Keratinocyte (primary cell): ENCODE measurements around the gene FRS3. TPM values are rescaled to one million over a fixed set of nuclear protein-coding genes. Genes with fewer than 3 reads are reported as not detected.

Experiments used
- DNase-seq: peaks from one replicate; pipeline ENCODE4 v3.0.0-alpha.2; 2011; ENCODE audit warnings: low read depth, missing footprints, low spot score
- FAIRE-seq: peaks from 2 replicates; lab custom pipeline; 2011; peaks lifted over from hg19 to GRCh38; lab: Jason Lieb, UNC
- H2AFZ ChIP-seq: 2 replicates; pipeline ENCODE4 v1.6.0; 2012; ENCODE audit warnings: low read length, control low read depth, inconsistent platforms; ENCODE audit not compliant: control insufficient read depth
- H3K27ac ChIP-seq: 2 replicates; pipeline ENCODE4 v1.5.1; 2011; ENCODE audit warnings: low read length; ENCODE audit not compliant: control insufficient read depth, insufficient read depth
- H3K27me3 ChIP-seq: 3 replicates; pipeline ENCODE4 v1.6.0; 2011; ENCODE audit warnings: low read length; ENCODE audit not compliant: control insufficient read depth, insufficient read depth; ENCODE audit errors: extremely low read depth
- H3K36me3 ChIP-seq, 2 experiments: 2 replicates in 1 of 2; 3 replicates in 1 of 2; pipeline ENCODE4 v1.5.1; 2011; ENCODE audit warnings: low read length in 2 of 2, mild to moderate bottlenecking in 1 of 2; ENCODE audit not compliant: control insufficient read depth in 2 of 2, insufficient read depth in 2 of 2; ENCODE audit errors: extremely low read depth in 1 of 2
- H3K4me1 ChIP-seq: 3 replicates; pipeline ENCODE4 v1.5.1; 2011; ENCODE audit warnings: low read length; ENCODE audit not compliant: control insufficient read depth, insufficient read depth; ENCODE audit errors: extremely low read depth
- H3K4me2 ChIP-seq: 3 replicates; pipeline ENCODE4 v1.6.0; 2011; ENCODE audit warnings: low read depth, low read length; ENCODE audit not compliant: control insufficient read depth, insufficient read depth; ENCODE audit errors: extremely low read depth
- H3K4me3 ChIP-seq, 3 experiments: fragments of 200-600 bp in 1 of 3; sonication (generic) in 1 of 3; 2 replicates in 2 of 3; 3 replicates in 1 of 3; pipeline ENCODE4 v1.5.1; 2011 to 2016; ENCODE audit warnings: low read length in 3 of 3, mild to moderate bottlenecking in 3 of 3, control low read depth in 2 of 3, inconsistent platforms in 1 of 3, low read depth in 1 of 3, mixed read lengths in 1 of 3, mixed run types in 1 of 3, moderate library complexity in 1 of 3; ENCODE audit not compliant: control insufficient read depth in 2 of 3, insufficient read depth in 2 of 3; ENCODE audit errors: extremely low read depth in 1 of 3
- H3K79me2 ChIP-seq: 2 replicates; pipeline ENCODE4 v1.6.0; 2012; ENCODE audit warnings: low read length; ENCODE audit not compliant: control insufficient read depth, insufficient read depth
- H3K9ac ChIP-seq: 3 replicates; pipeline ENCODE4 v1.6.0; 2011; ENCODE audit warnings: low read length; ENCODE audit not compliant: control insufficient read depth, insufficient read depth; ENCODE audit errors: extremely low read depth
- H3K9me1 ChIP-seq: 3 replicates; pipeline ENCODE4 v1.6.0; 2011; ENCODE audit warnings: low read length; ENCODE audit not compliant: control insufficient read depth, insufficient read depth; ENCODE audit errors: extremely low read depth
- H3K9me3 ChIP-seq: 2 replicates; pipeline ENCODE4 v1.5.1; 2012; ENCODE audit warnings: low read depth, low read length; ENCODE audit not compliant: control insufficient read depth
- H4K20me1 ChIP-seq: 3 replicates; pipeline ENCODE4 v1.6.0; 2011; ENCODE audit warnings: low read length; ENCODE audit not compliant: control insufficient read depth, insufficient read depth; ENCODE audit errors: extremely low read depth
- CTCF ChIP-seq, 3 experiments: IDR thresholded peaks in 1 of 3; conservative IDR thresholded peaks in 1 of 3; optimal IDR thresholded peaks in 1 of 3; 2 replicates in 2 of 3; 3 replicates in 1 of 3; pipeline versions ENCODE3 to v1.5.1; 2011; ENCODE audit warnings: low read length in 3 of 3, mild to moderate bottlenecking in 3 of 3, moderate library complexity in 2 of 3, control low read depth in 1 of 3, inconsistent platforms in 1 of 3; ENCODE audit not compliant: insufficient read depth in 2 of 3; ENCODE audit errors: extremely low read depth in 1 of 3
- EZH2 ChIP-seq: IDR thresholded peaks from one replicate; pipeline ENCODE4 v1.6.1; 2012; ENCODE audit warnings: inconsistent platforms, mild to moderate bottlenecking, low read length, moderate library complexity
- dilution Hi-C: fragments of 300-500 bp; cut with MboI; formaldehyde crosslinking; loops from one replicate; pipeline ENCODE4 v1.7.0; 2020; ENCODE audit warnings: low sequenced_read_pairs; ENCODE audit not compliant: extremely low pct_ligation_motif_present
- polyA plus RNA-seq, 5 experiments: library from polyadenylated mRNA; depleted of rRNA in 3 of 5; stranded (reverse) in 3 of 5; stranded (forward) in 1 of 5; unstranded in 1 of 5; fragments of >200 nt; gene quantifications; 1 replicate in 1 of 5; 2 replicates in 3 of 5; 3 replicates in 1 of 5; pipeline versions ENCODE4 v1.2.1 to v1.2.3, GENCODE V29; 2011 to 2012; ENCODE audit warnings: missing spikeins in 2 of 5, low read depth in 1 of 5, low replicate concordance in 1 of 5

The FRS3 gene
- polyA plus RNA-seq, 1 donor (not counting 4 experiments of a cell fraction or from before 2014, with no cell fraction given) = 2.0 TPM

- no peak overlapping the region for H3K4me3 ChIP-seq
- H3K9me1 ChIP-seq = no peaks in the 10 kb centered on the region
- DNase-seq (no peak), FAIRE-seq (no peak)
- no peaks in the 10 kb centered on the region for H3K27me3 ChIP-seq
- H3K36me3 ChIP-seq = no peaks in the 10 kb centered on the region
- TF ChIP-seq CTCF (optimal IDR thresholded peaks at IDR 0.05 in 1 of 3, IDR thresholded peaks at IDR 0.05 in 1 of 3, conservative IDR thresholded peaks at IDR 0.05 in 1 of 3; ENCODE audit: extremely low read depth in 1 of 3, insufficient read depth in 2 of 3, low read length in 3 of 3) (no peak), EZH2 (no peak)
- dilution Hi-C loops = no loop called here
- no peak overlapping the region for H2AFZ ChIP-seq
- no peaks in the 10 kb centered on the region for H3K4me1 ChIP-seq
- no peaks in the 10 kb centered on the region for H3K79me2 ChIP-seq
- H3K4me2 ChIP-seq = no peak overlapping the region
- no peaks in the 10 kb centered on the region for H3K9me3 ChIP-seq
- no peak overlapping the region for H3K27ac ChIP-seq
- H3K9ac ChIP-seq = no peak overlapping the region
- no peaks in the 10 kb centered on the region for H4K20me1 ChIP-seq
These were observed 26.4 kb upstream of the FRS3 start for GRCh38 chr6:41805830-41806774.

GRCh38 chr6:41801380-41801779 lies 21.7 kb upstream of the FRS3 start:
- H3K27me3 ChIP-seq = no peaks in the 10 kb centered on the region
- H2AFZ ChIP-seq = no peak overlapping the region
- DNase-seq (no peak), FAIRE-seq (no peak)
- no peaks in the 10 kb centered on the region for H3K9me1 ChIP-seq
- H3K4me2 ChIP-seq = no peak overlapping the region
- no peaks in the 10 kb centered on the region for H3K9me3 ChIP-seq
- no peak for TF ChIP-seq EZH2
- TF ChIP-seq CTCF (optimal IDR thresholded peaks at IDR 0.05 in 1 of 3, IDR thresholded peaks at IDR 0.05 in 1 of 3, conservative IDR thresholded peaks at IDR 0.05 in 1 of 3; ENCODE audit: extremely low read depth in 1 of 3, insufficient read depth in 2 of 3, low read length in 3 of 3) = peak; percentile 47 to 60 (median 52)
- peaks cover 5 to 6% of the 10 kb centered on the region in 2 experiments for H3K36me3 ChIP-seq
- H3K4me1 ChIP-seq = no peaks in the 10 kb centered on the region
- H3K9ac ChIP-seq = no peak overlapping the region
- H3K79me2 ChIP-seq = no peaks in the 10 kb centered on the region
- H3K4me3 ChIP-seq = no peak overlapping the region
- no peak overlapping the region for H3K27ac ChIP-seq
- H4K20me1 ChIP-seq = no peaks in the 10 kb centered on the region
- dilution Hi-C loops = no loop called here
